ENCODE measurements around the gene BOLA2B. TPM values are rescaled to one million over a fixed set of nuclear protein-coding genes. Genes with fewer than 3 reads are reported as not detected.
"Not testable (repeated sequence)": the region's sequence is repeated elsewhere in the genome, so short reads cannot be mapped to it uniquely, and the experiment has no call there.

The BOLA2B gene
- 12.5 TPM for total RNA-seq

GRCh38 chr16:30193615-30194014, at the start of gene BOLA2B, which contains the start of gene SLX1A:
Gene BOLA2B (minus strand): TSS chr16:30193666. CDS start chr16:30193595, 71 bp downstream.
Gene SLX1A (plus strand): TSS chr16:30193875. CDS start chr16:30194085, 210 bp downstream.
- not testable (repeated sequence) for DNase-seq

DNA sequence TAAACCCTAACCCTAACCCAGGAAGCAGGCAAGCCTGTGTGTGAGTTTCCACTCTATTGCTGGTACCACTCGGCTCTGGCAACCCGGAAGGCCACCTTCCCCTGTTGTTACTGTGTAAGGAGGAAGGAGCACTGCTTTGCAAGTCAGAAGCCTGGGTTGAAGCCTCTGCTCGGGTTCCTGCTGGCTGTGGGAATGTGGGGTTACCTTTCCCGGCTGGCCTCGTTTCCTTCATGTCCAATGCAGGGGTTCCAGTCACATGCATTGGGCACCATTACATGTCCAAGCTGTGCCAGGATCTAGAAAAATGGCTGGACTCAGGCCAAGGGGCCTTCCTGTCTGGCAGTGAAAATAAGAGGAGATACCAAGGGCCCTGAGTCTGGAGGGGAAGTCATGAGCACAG, 23.6 kb upstream of the BOLA2B start:
- not testable (repeated sequence) for DNase-seq

DNA sequence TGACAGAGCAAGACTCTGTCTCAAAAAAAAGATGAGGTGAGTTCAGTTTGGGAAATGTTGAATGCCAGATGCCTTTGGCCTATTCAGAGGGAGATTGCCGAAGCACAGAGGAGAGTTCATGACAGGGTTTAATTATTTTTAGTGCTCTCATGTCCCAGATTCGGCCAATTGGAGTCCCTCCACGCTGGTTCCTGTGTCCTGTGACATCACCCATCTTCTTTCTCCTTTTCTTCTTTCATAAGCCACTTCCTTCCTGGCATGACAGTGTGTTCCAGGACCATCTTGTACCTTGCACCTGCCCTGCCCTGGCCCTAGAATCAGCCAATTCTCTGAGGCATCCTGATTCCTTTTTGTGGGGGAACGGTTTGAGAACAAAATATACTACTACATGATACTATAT, 17.9 kb upstream of the BOLA2B start:
- not testable (repeated sequence) for DNase-seq

DNA sequence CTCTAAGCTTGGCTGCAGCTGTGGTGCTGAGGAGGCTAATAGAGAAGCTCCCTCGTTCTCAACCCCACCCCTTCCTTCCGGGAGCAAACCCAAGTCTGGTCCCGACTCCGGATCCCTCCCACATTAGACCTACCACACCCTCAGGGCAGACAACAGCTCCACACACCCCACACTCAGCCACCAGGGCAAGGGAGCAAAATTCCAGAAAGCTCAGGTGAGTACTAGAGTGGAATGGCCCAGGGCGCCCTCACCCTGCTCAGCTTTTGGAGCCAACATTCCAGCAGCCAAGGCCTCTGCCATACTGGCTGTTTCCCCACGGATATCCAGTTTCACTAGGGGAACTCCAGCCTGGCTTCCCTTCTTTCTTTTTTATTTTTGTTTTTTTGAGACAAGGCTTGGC, 15.6 kb upstream of the BOLA2B start:
- not testable (repeated sequence) for DNase-seq

- DNase-seq, result not testable (repeated sequence)
Observed at GRCh38 chr16:30207063-30207704, 13.7 kb upstream of the BOLA2B start.

- not testable (repeated sequence) for DNase-seq
Observed at GRCh38 chr16:30206252-30206651, 12.8 kb upstream of the BOLA2B start.

DNA sequence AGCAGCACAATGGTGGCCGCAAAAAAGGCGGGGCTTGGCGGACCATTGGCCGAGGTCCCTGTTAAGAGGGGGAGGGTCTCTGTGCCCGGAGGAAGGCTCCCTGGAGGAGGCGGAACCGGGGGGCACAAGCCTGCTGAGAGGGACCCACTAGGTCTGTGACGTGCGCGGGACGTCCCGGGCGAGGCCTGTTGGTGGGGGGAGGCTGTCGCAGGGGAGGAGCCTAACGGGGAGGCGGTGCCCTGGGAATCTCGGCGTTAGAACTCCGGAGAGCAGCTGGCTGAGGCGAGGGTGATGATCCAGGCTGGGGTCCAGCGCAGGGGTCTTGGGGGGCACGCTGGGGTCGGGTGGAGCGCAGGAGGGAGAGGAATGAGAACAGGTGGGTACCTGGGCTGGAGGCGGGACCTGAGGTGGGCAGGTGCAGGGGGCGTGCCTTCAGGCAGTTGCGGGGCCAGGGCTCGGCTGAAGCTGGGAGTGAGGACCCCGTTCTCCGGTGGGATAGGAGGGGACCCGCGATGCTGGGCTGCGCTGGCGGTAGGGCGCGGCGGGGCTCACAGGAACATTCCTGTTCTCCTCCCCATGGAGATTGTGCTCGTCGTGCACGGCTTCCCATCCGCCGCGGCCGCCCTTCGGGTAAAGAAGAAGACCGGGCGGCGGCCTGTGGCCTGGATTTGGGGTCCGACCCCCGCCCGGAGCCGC, 12.2 kb upstream of the BOLA2B start:
- not testable (repeated sequence) for DNase-seq

GRCh38 chr16:30199608-30200343, 6.3 kb upstream of the BOLA2B start:
- DNase-seq, result not testable (repeated sequence)

GRCh38 chr16:30199049-30199448, 5.6 kb upstream of the BOLA2B start, which contains the start of gene SULT1A3:
Gene SULT1A3 (plus strand): TSS chr16:30199255. CDS start chr16:30200729, 1,474 bp downstream.
- DNase-seq, result not testable (repeated sequence)

DNA sequence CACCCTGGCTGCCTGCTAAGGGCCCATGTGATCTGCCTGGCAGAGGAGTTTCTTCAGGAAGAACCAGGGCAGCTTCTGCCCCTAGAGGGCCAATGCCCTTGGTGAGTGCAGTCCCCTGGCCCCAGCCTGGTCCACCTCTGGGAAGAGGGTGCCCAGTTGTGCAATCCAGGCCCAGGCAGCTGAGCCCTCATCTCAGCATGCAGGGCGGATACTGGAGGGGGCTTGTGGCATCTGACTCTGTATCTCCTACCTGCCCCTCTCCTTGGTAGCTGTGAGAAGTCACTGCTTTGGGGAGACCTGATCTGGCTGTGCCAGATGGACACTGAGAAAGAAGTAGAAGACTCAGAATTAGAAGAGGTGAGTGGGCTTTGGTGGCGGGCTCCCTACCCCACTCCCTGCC, 3.5 kb upstream of the BOLA2B start:
- DNase-seq, result not testable (repeated sequence)

DNA sequence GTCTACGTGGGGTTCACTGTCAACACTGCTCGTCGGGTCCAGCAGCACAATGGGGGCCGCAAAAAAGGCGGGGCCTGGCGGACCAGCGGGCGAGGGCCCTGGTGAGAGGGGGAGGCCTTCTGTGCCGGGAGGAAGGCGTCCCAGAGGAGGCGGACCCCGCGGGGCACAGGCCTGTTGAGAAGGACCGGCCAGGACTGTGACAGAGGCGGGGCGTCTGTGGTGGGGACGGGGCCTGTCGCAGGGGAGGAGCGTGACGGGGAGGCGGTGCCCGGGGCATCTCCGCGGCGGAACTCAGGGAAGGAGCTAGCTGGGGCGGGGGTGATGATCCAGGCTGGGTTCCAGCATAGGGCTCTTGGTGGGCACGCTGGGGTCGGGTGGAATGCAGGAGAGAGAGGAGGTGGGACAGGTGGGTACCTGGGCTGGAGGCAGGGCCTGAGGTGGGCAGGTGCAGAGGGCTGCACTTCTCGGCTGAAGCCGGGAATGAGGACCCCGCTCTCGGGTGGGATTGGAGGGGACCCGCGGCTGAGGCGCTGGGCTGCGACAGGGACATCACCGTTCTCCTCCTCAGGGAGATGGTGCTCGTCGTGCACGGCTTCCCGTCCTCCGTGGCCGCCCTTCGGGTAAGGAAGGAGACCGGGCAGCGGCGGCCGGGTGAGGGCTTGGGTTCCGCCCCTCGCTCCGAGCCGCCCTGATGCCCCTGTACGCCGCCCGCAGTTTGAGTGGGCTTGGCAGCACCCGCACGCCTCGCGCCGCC, 883 bp upstream of the BOLA2B start:
- not testable (repeated sequence) for DNase-seq

GRCh38 chr16:30193098-30193497, 368 bp downstream of the BOLA2B start:
- not testable (repeated sequence) for DNase-seq

DNA sequence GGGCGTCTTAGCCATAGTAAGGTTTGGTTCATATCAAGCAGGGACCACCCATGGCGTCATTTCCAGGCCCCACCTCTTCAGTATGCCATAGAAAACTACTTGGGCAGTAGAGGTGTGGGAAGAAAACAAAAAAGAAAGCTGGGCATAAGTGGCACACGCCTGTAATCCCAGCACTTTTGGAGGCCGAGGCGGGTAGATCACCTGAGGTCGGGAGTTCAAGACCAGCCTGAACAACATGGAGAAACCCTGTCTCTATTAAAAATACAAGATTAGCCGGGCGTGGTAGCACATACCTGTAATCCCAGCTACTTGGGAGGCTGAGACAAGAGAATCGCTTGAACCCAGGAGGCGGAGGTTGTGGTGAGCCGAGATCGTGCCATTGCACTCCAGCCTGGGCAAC, 2.3 kb downstream of the BOLA2B start:
- DNase-seq, result not testable (repeated sequence)

- DNase-seq, result no peak
Observed at GRCh38 chr16:30187971-30188561, 5.4 kb downstream of the BOLA2B start.

GRCh38 chr16:30187556-30187865, 6.0 kb downstream of the BOLA2B start:
- DNase-seq, result no peak

GRCh38 chr16:30186782-30187555, 6.5 kb downstream of the BOLA2B start:
- DNase-seq, result no peak

GRCh38 chr16:30186444-30186781, 7.1 kb downstream of the BOLA2B start:
- DNase-seq, result no peak

- no peak for DNase-seq
Observed at GRCh38 chr16:30185683-30186421, 7.6 kb downstream of the BOLA2B start.

DNA sequence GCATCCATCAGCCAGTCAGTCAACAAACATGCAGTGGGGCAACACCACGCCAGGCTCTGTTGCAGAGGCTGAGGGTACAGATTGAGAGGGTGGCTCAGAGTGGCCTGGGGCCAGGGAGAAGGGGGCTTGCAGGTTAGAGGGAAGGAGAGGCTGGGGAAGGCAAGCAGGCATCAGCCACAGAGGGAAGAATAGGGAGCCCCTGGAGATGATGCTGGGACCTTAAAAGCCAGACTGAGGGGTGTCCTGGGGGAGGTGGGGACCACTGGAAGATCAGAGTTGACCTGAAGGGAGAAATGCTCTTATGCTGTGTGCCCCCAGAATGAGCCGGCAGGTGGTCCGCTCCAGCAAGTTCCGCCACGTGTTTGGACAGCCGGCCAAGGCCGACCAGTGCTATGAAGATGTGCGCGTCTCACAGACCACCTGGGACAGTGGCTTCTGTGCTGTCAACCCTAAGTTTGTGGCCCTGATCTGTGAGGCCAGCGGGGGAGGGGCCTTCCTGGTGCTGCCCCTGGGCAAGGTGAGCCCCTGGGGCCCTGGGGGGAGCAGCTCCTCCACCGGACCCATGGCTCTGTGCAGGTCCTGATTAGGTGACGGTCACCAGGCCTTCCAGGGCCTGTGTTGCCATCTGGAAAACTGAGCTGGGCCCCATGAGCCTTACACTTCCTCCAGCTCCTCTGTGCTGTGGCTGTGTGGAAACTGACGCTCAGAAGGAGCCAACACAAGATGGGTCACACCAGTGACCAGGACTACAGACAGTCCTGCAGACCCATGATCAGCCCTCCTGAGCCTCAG, 8.4 kb downstream of the BOLA2B start:
- DNase-seq, result no peak

Measured in occipital lobe (tissue), 2 donors.